NCI-H345 treated with DMSO at 0.1 percent for 48 hours (cell line): Measurements from ENCODE around the gene HTRA1.
A peak's percentile ranks its signal among the peaks of the same experiment; 100 is the strongest.

Source experiments
- DNase-seq: peaks from one replicate; lab custom pipeline; 2025; ENCODE audit not compliant: unreplicated experiment; lab: John Stamatoyannopoulos, UW

Gene HTRA1

DNA sequence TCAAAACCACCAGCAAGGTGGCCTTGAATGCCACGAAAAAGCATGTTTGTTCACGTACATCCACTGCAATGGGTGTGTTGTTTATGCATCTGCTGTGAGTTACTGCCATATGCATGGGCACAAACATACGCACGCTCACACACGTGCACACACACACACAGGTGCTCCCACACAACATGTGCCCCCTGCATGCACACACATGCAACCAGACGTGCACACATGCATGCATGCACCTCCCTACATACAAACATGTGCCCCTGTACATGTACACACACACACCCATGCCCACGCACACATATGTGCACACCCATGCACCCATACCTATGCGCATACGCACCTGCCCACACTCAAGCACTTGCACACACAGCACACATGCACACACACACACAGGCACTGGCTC lies 89.1 kb downstream of the HTRA1 start:
- no peak for DNase-seq

- DNase-seq, result no peak
Observed at GRCh38 chr10:122550983-122551382, 89.6 kb downstream of the HTRA1 start.

DNA sequence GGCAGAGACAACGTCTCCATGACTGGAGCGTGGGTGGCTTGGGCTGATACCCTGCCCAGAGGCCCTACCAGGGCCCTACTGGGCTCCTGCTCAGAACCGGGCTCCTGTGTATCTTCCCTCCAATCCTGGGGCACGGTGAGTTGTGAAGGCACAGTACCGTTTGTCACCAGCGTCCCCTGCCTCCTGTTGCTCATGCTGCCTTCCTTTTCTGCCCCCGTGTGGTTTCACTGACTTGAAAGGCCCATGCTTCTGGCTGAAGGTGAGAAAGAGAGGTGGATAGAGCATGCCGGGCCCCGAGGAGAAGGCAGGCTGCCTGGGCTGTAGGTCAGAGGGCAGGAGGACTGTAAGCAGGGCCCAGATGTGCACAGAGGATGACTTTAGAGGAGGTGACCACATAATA lies 90.1 kb downstream of the HTRA1 start:
- no peak for DNase-seq

DNA sequence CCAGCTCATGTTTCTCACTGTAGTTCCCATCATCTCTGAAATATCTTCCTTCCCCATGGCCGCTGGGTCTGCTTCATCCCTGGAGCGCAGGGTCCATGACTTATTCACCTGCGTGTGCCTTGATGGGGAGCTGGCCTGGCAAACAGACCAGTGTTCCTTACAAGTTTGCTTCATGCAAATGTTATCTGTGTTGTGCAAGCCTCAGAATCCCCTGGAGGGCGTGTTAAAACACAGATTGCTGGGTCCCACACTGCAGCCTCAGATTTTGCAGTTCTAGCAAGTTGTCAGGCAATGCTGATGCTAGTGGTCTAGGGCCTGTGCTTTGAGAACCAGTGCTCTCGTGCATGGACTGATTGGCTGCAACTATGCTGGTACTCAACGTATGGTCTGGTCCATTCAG lies 92.0 kb downstream of the HTRA1 start:
- no peak for DNase-seq

DNA sequence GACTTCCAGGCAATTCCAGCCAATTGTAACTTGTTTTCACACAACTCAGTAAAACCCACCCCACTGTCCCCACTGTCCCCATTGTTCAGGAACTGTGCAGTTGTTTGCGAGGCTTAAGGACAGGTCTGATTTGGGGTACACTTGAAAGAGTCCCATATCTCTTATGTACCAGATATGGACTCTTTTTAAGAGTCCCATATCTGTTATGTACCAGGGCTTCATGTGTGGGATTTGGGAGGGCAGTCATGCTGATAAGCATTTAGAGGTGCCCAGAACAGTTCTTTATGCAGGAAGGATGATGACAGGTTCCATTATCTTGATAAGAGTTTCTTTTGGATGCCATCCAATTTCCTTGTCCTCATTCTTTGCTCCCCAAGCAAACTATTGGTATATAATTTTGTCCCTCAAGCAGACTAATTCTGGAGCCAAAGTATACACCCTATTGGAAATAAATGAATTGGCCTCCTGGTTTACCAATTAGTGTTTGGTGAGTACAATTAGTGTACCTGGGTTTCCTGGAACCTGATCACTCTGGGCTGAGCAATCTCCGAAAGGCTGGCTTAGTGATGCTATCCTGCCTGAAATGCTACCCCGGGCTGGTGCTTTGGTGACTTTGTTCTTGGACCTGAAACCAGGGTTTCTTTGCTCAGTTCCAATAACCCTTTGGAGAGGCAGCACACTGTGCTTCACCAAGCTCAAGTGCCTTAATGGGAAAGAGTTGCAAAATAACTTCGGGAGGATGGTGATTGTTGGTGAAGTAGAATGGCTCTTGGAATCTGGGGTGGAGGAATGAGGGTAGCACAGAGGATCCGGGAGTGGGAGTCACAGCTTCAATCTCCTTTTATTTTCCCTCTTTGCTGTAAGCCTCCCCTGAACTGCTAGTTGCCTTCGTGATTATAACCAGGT lies 93.0 kb downstream of the HTRA1 start:
- DNase-seq, result peak; percentile 31

DNA sequence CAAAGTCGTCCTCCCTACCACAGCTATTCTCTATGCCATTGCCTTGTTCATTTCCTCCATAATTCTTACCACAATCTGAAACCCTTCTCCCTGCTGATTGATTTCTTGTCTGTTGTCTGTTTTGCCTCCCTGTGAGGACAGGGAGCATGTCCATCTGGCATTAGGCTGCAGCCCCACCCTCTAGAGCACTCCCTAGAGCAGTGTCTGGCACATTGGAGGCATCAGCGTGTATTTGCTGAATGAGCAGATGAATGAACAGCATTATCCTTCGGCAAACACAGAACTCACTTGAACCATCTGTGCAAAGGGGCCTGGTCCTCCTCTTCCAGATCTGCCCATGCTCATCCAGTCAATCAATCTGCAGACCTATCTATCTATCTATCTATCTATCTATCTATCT lies 94.1 kb downstream of the HTRA1 start:
- DNase-seq, result peak; percentile 2

DNA sequence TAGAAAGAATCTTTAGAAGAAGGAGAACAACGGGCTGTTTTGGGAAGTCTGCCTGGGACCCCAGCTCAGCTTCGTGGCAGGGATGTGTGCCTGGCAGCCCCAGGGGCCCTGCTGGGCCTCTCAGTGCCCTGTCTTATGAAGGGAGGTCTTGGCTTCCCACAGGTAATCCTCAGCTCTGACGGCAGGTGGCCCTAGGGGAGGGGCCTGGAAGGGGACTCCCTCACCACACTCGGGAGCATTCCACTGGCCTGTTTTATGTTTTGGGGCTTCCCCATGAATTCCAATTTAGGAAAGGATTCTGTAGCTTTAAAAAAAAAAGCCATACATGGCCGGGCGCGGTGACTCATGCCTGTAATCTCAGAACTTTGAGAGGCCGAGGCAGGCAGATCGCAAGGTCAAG lies 96.2 kb downstream of the HTRA1 start:
- DNase-seq, result no peak

- DNase-seq, result no peak
Observed at GRCh38 chr10:122558452-122558851, 97.1 kb downstream of the HTRA1 start.

GRCh38 chr10:122559228-122559627 lies 97.9 kb downstream of the HTRA1 start:
- no peak for DNase-seq

DNA sequence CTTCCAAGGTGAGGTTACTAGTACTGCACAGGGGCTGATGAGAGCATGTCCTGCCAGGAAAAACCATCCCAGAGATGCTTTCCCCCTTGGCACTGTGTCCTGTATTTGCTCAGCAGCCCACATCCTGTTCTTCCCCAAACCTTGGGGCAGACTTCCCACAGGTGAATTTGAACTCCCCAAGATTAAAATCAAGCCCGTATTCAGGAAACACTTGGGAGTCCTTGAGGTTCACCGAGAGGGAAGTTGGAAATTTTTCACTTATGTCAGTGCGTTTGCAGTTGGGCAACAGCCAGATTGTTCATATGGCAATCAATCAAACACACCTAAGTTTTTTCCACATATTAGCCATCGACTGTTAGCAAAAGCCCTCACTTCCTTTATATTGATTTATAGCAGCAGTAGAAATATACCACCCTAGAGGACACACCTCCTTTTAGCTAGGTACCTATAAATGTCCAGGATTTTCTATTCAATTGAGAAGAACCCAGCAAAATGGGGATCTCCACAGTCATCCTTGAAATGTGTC lies 99.0 kb downstream of the HTRA1 start, which contains the start of gene DMBT1:
TSS of gene DMBT1 (plus strand) at position 476 of the 526 bp plus-strand sequence. CDS start at position 493, 17 bp downstream.
- no peak for DNase-seq

DNA sequence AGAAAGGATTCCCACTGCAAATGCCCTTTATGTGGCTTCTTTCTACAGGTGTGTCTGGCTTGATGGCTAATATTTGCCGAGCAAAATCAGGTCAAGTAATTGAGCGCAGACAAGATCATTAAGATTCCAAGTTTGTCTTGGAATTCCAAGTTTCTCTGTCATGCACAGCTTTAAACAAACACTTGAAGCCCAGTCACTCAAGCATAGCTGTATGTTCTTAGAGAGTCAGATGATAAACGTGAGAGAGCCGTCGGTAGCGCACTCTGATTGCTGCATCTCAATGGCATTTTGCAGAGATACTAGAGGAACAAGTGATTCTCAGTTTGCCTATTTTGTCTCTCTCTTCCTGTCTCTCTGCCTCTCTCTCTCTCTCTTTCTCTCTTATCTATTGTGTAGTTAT lies 99.9 kb downstream of the HTRA1 start:
- DNase-seq, result no peak

- DNase-seq, result no peak
Observed at GRCh38 chr10:122561792-122562191, 100.4 kb downstream of the HTRA1 start.
